Measurements from ENCODE around the gene MYBPC3. TPM values are rescaled to one million over a fixed set of nuclear protein-coding genes. Genes with fewer than 3 reads are reported as not detected.

Gene MYBPC3
- total RNA-seq, 4 donors from 2014 or later, result 0.21 to 0.57 TPM; not detected in 2

- no peak overlapping the region for H3K4me3 ChIP-seq
- WGBS, result 79% methylated on average over 6 of the region's 6 CpGs
- DNase-seq (ENCODE audit: low spot score in 2 of 2), result no peak
- H3K36me3 ChIP-seq, result no peaks in the 10 kb centered on the region
- no peaks in the 10 kb centered on the region for H3K9me3 ChIP-seq
- TF ChIP-seq EP300 (IDR thresholded peaks at IDR 0.05) (no peak), POLR2A (IDR thresholded peaks at IDR 0.05) (no peak), POLR2AphosphoS5 (IDR thresholded peaks at IDR 0.05) (no peak)
- H3K27me3 ChIP-seq, result no peaks in the 10 kb centered on the region
- peak overlapping the region; percentile 8 for H3K27ac ChIP-seq
- peaks cover 35% of the 10 kb centered on the region for H3K4me1 ChIP-seq
These were observed 37.9 kb upstream of the MYBPC3 start for GRCh38 chr11:47390422-47390760.

- H3K27ac ChIP-seq, result peak overlapping the region; percentile 58
These were observed 37.3 kb upstream of the MYBPC3 start for GRCh38 chr11:47389577-47390421.

GRCh38 chr11:47388697-47389576, 36.4 kb upstream of the MYBPC3 start:
- Histone ChIP-seq H3K4me1 (peaks cover 21% of the 10 kb centered on the region), H3K27me3 (no peaks in the 10 kb centered on the region), H3K9me3 (no peaks in the 10 kb centered on the region), H3K4me3 (no peak overlapping the region), H3K27ac (peak overlapping the region; percentile 58), H3K36me3 (no peaks in the 10 kb centered on the region)
- WGBS, result 48% methylated on average over 18 of the region's 28 CpGs
- DNase-seq (ENCODE audit: low spot score in 2 of 2), result peak in 1 of 2 donors; percentile 64
- no peak for TF ChIP-seq POLR2AphosphoS5 (IDR thresholded peaks at IDR 0.05)
- TF ChIP-seq EP300 (IDR thresholded peaks at IDR 0.05), result no peak
- TF ChIP-seq POLR2A (IDR thresholded peaks at IDR 0.05), result no peak
- TF ChIP-seq, protein P1, sequence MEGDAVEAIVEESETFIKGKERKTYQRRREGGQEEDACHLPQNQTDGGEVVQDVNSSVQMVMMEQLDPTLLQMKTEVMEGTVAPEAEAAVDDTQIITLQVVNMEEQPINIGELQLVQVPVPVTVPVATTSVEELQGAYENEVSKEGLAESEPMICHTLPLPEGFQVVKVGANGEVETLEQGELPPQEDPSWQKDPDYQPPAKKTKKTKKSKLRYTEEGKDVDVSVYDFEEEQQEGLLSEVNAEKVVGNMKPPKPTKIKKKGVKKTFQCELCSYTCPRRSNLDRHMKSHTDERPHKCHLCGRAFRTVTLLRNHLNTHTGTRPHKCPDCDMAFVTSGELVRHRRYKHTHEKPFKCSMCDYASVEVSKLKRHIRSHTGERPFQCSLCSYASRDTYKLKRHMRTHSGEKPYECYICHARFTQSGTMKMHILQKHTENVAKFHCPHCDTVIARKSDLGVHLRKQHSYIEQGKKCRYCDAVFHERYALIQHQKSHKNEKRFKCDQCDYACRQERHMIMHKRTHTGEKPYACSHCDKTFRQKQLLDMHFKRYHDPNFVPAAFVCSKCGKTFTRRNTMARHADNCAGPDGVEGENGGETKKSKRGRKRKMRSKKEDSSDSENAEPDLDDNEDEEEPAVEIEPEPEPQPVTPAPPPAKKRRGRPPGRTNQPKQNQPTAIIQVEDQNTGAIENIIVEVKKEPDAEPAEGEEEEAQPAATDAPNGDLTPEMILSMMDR (IDR thresholded peaks at IDR 0.05), result no peak

More at GRCh38 chr11:47389577-47390421, 37.3 kb upstream of the MYBPC3 start:
- TF ChIP-seq, protein P1 (IDR thresholded peaks at IDR 0.05), result no peak
- TF ChIP-seq POLR2AphosphoS5 (IDR thresholded peaks at IDR 0.05) (no peak), POLR2A (IDR thresholded peaks at IDR 0.05) (no peak), EP300 (IDR thresholded peaks at IDR 0.05) (no peak)
- peaks cover 29% of the 10 kb centered on the region for H3K4me1 ChIP-seq
- no peak overlapping the region for H3K4me3 ChIP-seq
- H3K36me3 ChIP-seq, result no peaks in the 10 kb centered on the region
- WGBS, result 92% methylated on average over 17 of the region's 17 CpGs
- no peaks in the 10 kb centered on the region for H3K27me3 ChIP-seq
- H3K9me3 ChIP-seq, result no peaks in the 10 kb centered on the region
- DNase-seq (ENCODE audit: low spot score in 2 of 2), result peak in 1 of 2 donors; percentile 64

GRCh38 chr11:47387944-47388696, 35.6 kb upstream of the MYBPC3 start:
- no peaks in the 10 kb centered on the region for H3K9me3 ChIP-seq
- H3K27me3 ChIP-seq, result no peaks in the 10 kb centered on the region
- TF ChIP-seq EP300 (IDR thresholded peaks at IDR 0.05) (no peak), POLR2A (IDR thresholded peaks at IDR 0.05) (no peak), POLR2AphosphoS5 (IDR thresholded peaks at IDR 0.05) (no peak)
- TF ChIP-seq, protein P1 (IDR thresholded peaks at IDR 0.05), result no peak
- peak overlapping the region; percentile 58 for H3K27ac ChIP-seq
- DNase-seq (ENCODE audit: low spot score in 2 of 2), result peak in 1 of 2 donors; percentile 58
- H3K36me3 ChIP-seq, result no peaks in the 10 kb centered on the region
- H3K4me1 ChIP-seq, result peaks cover 21% of the 10 kb centered on the region
- WGBS, result 56% methylated on average over 11 of the region's 13 CpGs
- H3K4me3 ChIP-seq, result no peak overlapping the region

GRCh38 chr11:47384498-47384897, 32.0 kb upstream of the MYBPC3 start:
- no peak for DNase-seq (ENCODE audit: low spot score in 2 of 2)
- TF ChIP-seq EP300 (IDR thresholded peaks at IDR 0.05) (no peak), POLR2AphosphoS5 (IDR thresholded peaks at IDR 0.05) (no peak), POLR2A (IDR thresholded peaks at IDR 0.05) (no peak)
- TF ChIP-seq, protein P1 (IDR thresholded peaks at IDR 0.05), result no peak
- Histone ChIP-seq H3K27ac (no peak overlapping the region), H3K4me1 (peaks cover 21% of the 10 kb centered on the region), H3K27me3 (no peaks in the 10 kb centered on the region), H3K4me3 (no peak overlapping the region), H3K36me3 (no peaks in the 10 kb centered on the region), H3K9me3 (no peaks in the 10 kb centered on the region)
- WGBS, result 95% methylated on average over 4 of the region's 4 CpGs
